Fibroblast of lung (primary cell): ENCODE data around the gene CCND2.

ENCODE experiments used
- EZH2 ChIP-seq: IDR thresholded peaks from 2 replicates; pipeline ENCODE4 v1.5.1; 2012; ENCODE audit warnings: low read length, control low read depth, mild to moderate bottlenecking; ENCODE audit errors: missing control alignments
- TF ChIP-seq, protein P1 (sequence below), 2 donors: IDR thresholded peaks in 1 of 2; conservative IDR thresholded peaks in 1 of 2; 1 replicate in 1 of 2; 2 replicates in 1 of 2; pipeline ENCODE4 v1.5.1; 2011 to 2012; ENCODE audit warnings: low read length in 2 of 2, control low read depth in 1 of 2, inconsistent platforms in 1 of 2, low read depth in 1 of 2, mild to moderate bottlenecking in 1 of 2

DNA sequence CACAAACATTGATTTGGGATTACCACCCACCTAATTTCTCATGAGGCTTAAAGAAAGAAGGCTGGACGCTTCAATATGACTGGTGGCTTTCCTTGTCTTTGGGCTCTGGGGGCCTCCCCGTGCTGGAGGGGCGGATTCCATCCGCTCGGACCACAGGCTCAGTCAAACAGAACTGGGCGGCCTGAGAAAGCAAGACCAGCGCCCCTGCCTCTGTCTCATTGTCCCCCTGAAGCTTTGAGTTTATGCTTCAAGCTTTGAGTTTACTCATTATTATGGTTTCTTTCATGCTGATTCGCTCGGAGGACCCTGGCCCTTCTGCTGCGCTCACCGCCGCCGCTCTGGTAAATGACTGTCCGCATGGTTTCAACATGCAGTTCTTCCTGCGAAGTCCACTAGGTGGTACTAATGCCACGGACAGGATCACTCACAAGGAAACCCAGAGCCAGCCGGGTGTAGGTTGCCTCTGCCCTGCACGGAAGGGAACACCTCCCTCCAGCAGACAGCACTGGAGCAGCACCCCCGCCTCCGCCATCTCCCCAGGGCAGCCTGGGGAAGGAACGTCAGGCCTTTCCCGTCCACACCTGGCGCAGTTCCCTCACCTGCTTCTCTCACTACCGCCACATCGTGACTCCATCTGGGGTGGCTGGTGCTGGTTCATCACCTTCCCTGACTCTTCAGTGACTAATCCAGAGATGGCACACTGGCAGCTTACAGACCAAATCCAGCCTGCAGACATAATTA is 34.2 kb downstream of the CCND2 start:
- TF ChIP-seq, protein P1, sequence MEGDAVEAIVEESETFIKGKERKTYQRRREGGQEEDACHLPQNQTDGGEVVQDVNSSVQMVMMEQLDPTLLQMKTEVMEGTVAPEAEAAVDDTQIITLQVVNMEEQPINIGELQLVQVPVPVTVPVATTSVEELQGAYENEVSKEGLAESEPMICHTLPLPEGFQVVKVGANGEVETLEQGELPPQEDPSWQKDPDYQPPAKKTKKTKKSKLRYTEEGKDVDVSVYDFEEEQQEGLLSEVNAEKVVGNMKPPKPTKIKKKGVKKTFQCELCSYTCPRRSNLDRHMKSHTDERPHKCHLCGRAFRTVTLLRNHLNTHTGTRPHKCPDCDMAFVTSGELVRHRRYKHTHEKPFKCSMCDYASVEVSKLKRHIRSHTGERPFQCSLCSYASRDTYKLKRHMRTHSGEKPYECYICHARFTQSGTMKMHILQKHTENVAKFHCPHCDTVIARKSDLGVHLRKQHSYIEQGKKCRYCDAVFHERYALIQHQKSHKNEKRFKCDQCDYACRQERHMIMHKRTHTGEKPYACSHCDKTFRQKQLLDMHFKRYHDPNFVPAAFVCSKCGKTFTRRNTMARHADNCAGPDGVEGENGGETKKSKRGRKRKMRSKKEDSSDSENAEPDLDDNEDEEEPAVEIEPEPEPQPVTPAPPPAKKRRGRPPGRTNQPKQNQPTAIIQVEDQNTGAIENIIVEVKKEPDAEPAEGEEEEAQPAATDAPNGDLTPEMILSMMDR (conservative IDR thresholded peaks at IDR 0.05 in 1 of 2, IDR thresholded peaks at IDR 0.05 in 1 of 2; ENCODE audit: low read depth in 1 of 2, low read length in 2 of 2), result peak; percentile 67 to 81
- TF ChIP-seq EZH2, result peak; percentile 35
